ENCODE results near the gene NDFIP2. TPM values are rescaled to one million over a fixed set of nuclear protein-coding genes. Genes with fewer than 3 reads are reported as not detected.

Gene NDFIP2
- polyA plus RNA-seq, 1 donor (not counting 4 experiments of a cell fraction or from before 2014, with no cell fraction given) = 244 TPM

- H3K36me3 ChIP-seq (ENCODE audit: control insufficient read depth in 2 of 2, extremely low read depth in 1 of 2, insufficient read depth in 2 of 2, low read length in 2 of 2) = no peaks in the 10 kb centered on the region
- dilution Hi-C loops (cut with MboI; ENCODE audit: extremely low pct_ligation_motif_present, low sequenced_read_pairs) = no loop called here
- no peaks in the 10 kb centered on the region for H4K20me1 ChIP-seq (ENCODE audit: control insufficient read depth, extremely low read depth, insufficient read depth, low read length)
- no peak overlapping the region for H2AFZ ChIP-seq (ENCODE audit: control insufficient read depth, low read length)
- no peaks in the 10 kb centered on the region for H3K9me3 ChIP-seq (ENCODE audit: control insufficient read depth, low read depth, low read length)
- H3K9ac ChIP-seq (ENCODE audit: control insufficient read depth, extremely low read depth, insufficient read depth, low read length) = no peak overlapping the region
- H3K4me1 ChIP-seq (ENCODE audit: control insufficient read depth, extremely low read depth, insufficient read depth, low read length) = no peaks in the 10 kb centered on the region
- no peaks in the 10 kb centered on the region for H3K79me2 ChIP-seq (ENCODE audit: control insufficient read depth, insufficient read depth, low read length)
- no peaks in the 10 kb centered on the region for H3K27me3 ChIP-seq (ENCODE audit: control insufficient read depth, extremely low read depth, insufficient read depth, low read length)
- H3K4me2 ChIP-seq (ENCODE audit: control insufficient read depth, extremely low read depth, insufficient read depth, low read depth, low read length) = no peak overlapping the region
- TF ChIP-seq, protein P1, sequence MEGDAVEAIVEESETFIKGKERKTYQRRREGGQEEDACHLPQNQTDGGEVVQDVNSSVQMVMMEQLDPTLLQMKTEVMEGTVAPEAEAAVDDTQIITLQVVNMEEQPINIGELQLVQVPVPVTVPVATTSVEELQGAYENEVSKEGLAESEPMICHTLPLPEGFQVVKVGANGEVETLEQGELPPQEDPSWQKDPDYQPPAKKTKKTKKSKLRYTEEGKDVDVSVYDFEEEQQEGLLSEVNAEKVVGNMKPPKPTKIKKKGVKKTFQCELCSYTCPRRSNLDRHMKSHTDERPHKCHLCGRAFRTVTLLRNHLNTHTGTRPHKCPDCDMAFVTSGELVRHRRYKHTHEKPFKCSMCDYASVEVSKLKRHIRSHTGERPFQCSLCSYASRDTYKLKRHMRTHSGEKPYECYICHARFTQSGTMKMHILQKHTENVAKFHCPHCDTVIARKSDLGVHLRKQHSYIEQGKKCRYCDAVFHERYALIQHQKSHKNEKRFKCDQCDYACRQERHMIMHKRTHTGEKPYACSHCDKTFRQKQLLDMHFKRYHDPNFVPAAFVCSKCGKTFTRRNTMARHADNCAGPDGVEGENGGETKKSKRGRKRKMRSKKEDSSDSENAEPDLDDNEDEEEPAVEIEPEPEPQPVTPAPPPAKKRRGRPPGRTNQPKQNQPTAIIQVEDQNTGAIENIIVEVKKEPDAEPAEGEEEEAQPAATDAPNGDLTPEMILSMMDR (optimal IDR thresholded peaks at IDR 0.05 in 1 of 3, IDR thresholded peaks at IDR 0.05 in 1 of 3, conservative IDR thresholded peaks at IDR 0.05 in 1 of 3; ENCODE audit: extremely low read depth in 1 of 3, insufficient read depth in 2 of 3, low read length in 3 of 3) = no peak
- no peak for TF ChIP-seq EZH2 (IDR thresholded peaks at IDR 0.05; ENCODE audit: low read length)
- DNase-seq (ENCODE audit: low read depth, low spot score) = no peak
- H3K27ac ChIP-seq (ENCODE audit: control insufficient read depth, insufficient read depth, low read length) = no peak overlapping the region
- no peak for FAIRE-seq
- H3K4me3 ChIP-seq (ENCODE audit: control insufficient read depth in 2 of 3, extremely low read depth in 1 of 3, insufficient read depth in 2 of 3, low read depth in 1 of 3, low read length in 3 of 3) = no peak overlapping the region
- H3K9me1 ChIP-seq (ENCODE audit: control insufficient read depth, extremely low read depth, insufficient read depth, low read length) = no peaks in the 10 kb centered on the region
These were observed 48.0 kb upstream of the NDFIP2 start for GRCh38 chr13:79432992-79433391.

DNA sequence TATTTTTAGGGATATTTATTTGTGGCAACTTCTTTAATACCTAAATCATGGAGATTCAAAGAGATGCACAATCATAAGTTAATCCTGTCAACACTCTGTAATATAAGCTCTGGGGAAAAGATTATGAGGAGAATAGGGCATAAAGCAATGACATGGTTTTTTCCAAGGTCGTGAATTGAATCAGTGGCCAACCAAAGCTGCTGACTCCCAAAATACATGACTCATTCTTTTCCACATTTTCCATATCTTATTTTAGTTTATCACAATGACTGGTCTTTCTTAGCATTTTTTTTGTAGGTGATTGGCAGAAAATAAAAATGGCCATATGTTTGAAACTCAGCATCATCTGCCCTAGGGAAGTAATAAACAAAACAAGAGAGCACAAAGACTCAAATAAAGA is 46.4 kb upstream of the NDFIP2 start:
- no peak overlapping the region for H3K4me2 ChIP-seq (ENCODE audit: control insufficient read depth, extremely low read depth, insufficient read depth, low read depth, low read length)
- no peak overlapping the region for H3K9ac ChIP-seq (ENCODE audit: control insufficient read depth, extremely low read depth, insufficient read depth, low read length)
- H3K36me3 ChIP-seq (ENCODE audit: control insufficient read depth in 2 of 2, extremely low read depth in 1 of 2, insufficient read depth in 2 of 2, low read length in 2 of 2) = no peaks in the 10 kb centered on the region
- no peak overlapping the region for H2AFZ ChIP-seq (ENCODE audit: control insufficient read depth, low read length)
- dilution Hi-C loops (cut with MboI; ENCODE audit: extremely low pct_ligation_motif_present, low sequenced_read_pairs) = no loop called here
- FAIRE-seq (no peak), DNase-seq (ENCODE audit: low read depth, low spot score) (no peak)
- H3K9me1 ChIP-seq (ENCODE audit: control insufficient read depth, extremely low read depth, insufficient read depth, low read length) = no peaks in the 10 kb centered on the region
- H3K4me1 ChIP-seq (ENCODE audit: control insufficient read depth, extremely low read depth, insufficient read depth, low read length) = no peaks in the 10 kb centered on the region
- H3K27me3 ChIP-seq (ENCODE audit: control insufficient read depth, extremely low read depth, insufficient read depth, low read length) = no peaks in the 10 kb centered on the region
- no peak for TF ChIP-seq EZH2 (IDR thresholded peaks at IDR 0.05; ENCODE audit: low read length)
- TF ChIP-seq, protein P1 (optimal IDR thresholded peaks at IDR 0.05 in 1 of 3, IDR thresholded peaks at IDR 0.05 in 1 of 3, conservative IDR thresholded peaks at IDR 0.05 in 1 of 3; ENCODE audit: extremely low read depth in 1 of 3, insufficient read depth in 2 of 3, low read length in 3 of 3) = no peak
- H3K79me2 ChIP-seq (ENCODE audit: control insufficient read depth, insufficient read depth, low read length) = no peaks in the 10 kb centered on the region
- no peaks in the 10 kb centered on the region for H4K20me1 ChIP-seq (ENCODE audit: control insufficient read depth, extremely low read depth, insufficient read depth, low read length)
- H3K27ac ChIP-seq (ENCODE audit: control insufficient read depth, insufficient read depth, low read length) = no peak overlapping the region
- no peaks in the 10 kb centered on the region for H3K9me3 ChIP-seq (ENCODE audit: control insufficient read depth, low read depth, low read length)
- no peak overlapping the region for H3K4me3 ChIP-seq (ENCODE audit: control insufficient read depth in 2 of 3, extremely low read depth in 1 of 3, insufficient read depth in 2 of 3, low read depth in 1 of 3, low read length in 3 of 3)
